Right atrium auricular region (tissue), 2 donors: ENCODE measurements around the gene ATP5F1A. TPM values are rescaled to one million over a fixed set of nuclear protein-coding genes. Genes with fewer than 3 reads are reported as not detected.

ENCODE experiments used
- DNase-seq: peaks from one replicate; pipeline ENCODE4 v3.0.0-alpha.2; 2019; ENCODE audit warnings: low spot score
- H3K27ac ChIP-seq, 2 donors: fragments of 200-600 bp; sonication (generic); 1 replicate in 1 of 2; 2 replicates in 1 of 2; pipeline ENCODE4 v1.5.1; 2016 to 2019
- H3K27me3 ChIP-seq, 2 donors: fragments of 200-600 bp; sonication (generic); one replicate each; pipeline versions ENCODE4 v1.5.1 to v1.6.0; 2017 to 2019
- H3K36me3 ChIP-seq: fragments of 200-600 bp; sonication (generic); one replicate; pipeline ENCODE4 v1.5.1; 2016
- H3K4me1 ChIP-seq, 2 donors: fragments of 200-600 bp; sonication (generic); one replicate each; pipeline versions ENCODE4 v1.5.1 to v1.6.0; 2017 to 2019
- H3K4me3 ChIP-seq, 2 donors: fragments of 200-600 bp; sonication (generic); 1 replicate in 1 of 2; 2 replicates in 1 of 2; pipeline ENCODE4 v1.5.1; 2017 to 2019; ENCODE audit warnings: mild to moderate bottlenecking in 1 of 2, moderate library complexity in 1 of 2
- H3K9me3 ChIP-seq, 2 donors: fragments of 200-600 bp; sonication (generic); one replicate each; pipeline ENCODE4 v1.5.1; 2019
- CTCF ChIP-seq, 2 donors: fragments of 200-600 bp; sonication (generic); IDR thresholded peaks; one replicate each; pipeline ENCODE4 v1.5.1; 2019; ENCODE audit warnings: antibody characterized with exemption in 2 of 2
- total RNA-seq, 2 donors: library from RNA; depleted of rRNA; stranded (reverse); fragments of >200 nt; gene quantifications; one replicate each; pipeline ENCODE4 v1.1.0, GENCODE V29; 2016

Gene ATP5F1A
- total RNA-seq, 2 donors from 2014 or later, result 785 to 1,543 TPM

GRCh38 chr18:46084431-46084830 is 13.7 kb downstream of the ATP5F1A start:
- peaks cover 0 to 14% of the 10 kb centered on the region in 2 donors for H3K4me1 ChIP-seq
- no peaks in the 10 kb centered on the region for H3K27me3 ChIP-seq
- no peak overlapping the region for H3K27ac ChIP-seq
- H3K4me3 ChIP-seq, result no peak overlapping the region
- TF ChIP-seq CTCF (IDR thresholded peaks at IDR 0.05), result no peak
- no peaks in the 10 kb centered on the region for H3K9me3 ChIP-seq
- DNase-seq, result no peak
- H3K36me3 ChIP-seq, result peaks cover 97% of the 10 kb centered on the region

GRCh38 chr18:46080156-46080555 is 17.9 kb downstream of the ATP5F1A start:
- Histone ChIP-seq H3K27me3 (no peaks in the 10 kb centered on the region), H3K4me1 (peaks cover 0 to 7% of the 10 kb centered on the region in 2 donors), H3K4me3 (no peak overlapping the region), H3K9me3 (no peaks in the 10 kb centered on the region), H3K36me3 (peaks cover 75% of the 10 kb centered on the region), H3K27ac (no peak overlapping the region)
- DNase-seq, result no peak
- TF ChIP-seq CTCF (IDR thresholded peaks at IDR 0.05), result no peak

DNA sequence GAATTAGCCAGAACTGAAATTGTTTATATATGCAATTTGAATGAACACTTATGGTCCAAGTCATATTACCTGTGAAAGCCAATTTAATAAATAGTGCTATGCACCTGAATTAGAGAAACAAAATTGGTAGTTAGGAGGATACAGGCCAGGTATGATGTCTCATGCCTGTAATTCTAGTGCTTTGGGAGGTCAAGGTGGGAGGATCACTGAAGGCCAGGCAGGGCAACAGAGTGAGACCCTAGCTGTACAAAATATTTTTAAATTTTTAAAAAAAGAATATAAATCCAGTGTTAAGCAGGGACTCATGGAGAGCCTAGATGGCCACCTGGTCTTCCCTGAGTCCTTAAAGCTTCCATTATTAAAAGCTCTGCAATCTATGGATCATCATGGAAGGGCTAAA is 18.8 kb downstream of the ATP5F1A start:
- no peak overlapping the region for H3K27ac ChIP-seq
- TF ChIP-seq CTCF (IDR thresholded peaks at IDR 0.05), result no peak
- H3K4me1 ChIP-seq, result peaks cover 0 to 7% of the 10 kb centered on the region in 2 donors
- H3K36me3 ChIP-seq, result peaks cover 67% of the 10 kb centered on the region
- no peak overlapping the region for H3K4me3 ChIP-seq
- no peaks in the 10 kb centered on the region for H3K27me3 ChIP-seq
- peak; percentile 9 for DNase-seq
- no peaks in the 10 kb centered on the region for H3K9me3 ChIP-seq

- Histone ChIP-seq H3K9me3 (no peaks in the 10 kb centered on the region), H3K4me1 (peaks cover 0 to 26% of the 10 kb centered on the region in 2 donors), H3K27ac (no peak overlapping the region), H3K4me3 (no peak overlapping the region), H3K36me3 (peaks cover 14% of the 10 kb centered on the region), H3K27me3 (no peaks in the 10 kb centered on the region)
- TF ChIP-seq CTCF (IDR thresholded peaks at IDR 0.05), result peak; percentile 51 to 73
- no peak for DNase-seq
Observed at GRCh38 chr18:46073474-46074331, 24.4 kb downstream of the ATP5F1A start.

DNA sequence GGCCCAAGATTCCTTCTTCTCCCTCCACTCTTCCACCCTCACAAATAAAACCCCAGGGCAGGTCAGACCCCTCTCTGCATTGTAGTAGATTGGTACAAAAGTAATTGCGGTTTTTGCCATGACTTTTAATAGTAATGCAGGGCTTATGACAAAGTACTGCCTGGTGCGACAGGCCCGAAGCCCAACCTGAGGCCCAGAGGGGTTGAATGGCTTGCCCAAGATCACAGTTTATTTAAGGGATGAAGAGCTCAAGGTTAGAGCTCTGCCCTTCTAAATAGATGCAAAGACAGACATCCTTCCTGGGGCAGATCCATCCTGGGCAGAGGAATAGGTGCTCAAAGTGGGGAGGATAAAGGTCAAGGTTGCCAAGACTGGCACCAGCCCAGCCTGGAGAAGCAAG is 25.1 kb downstream of the ATP5F1A start:
- H3K27me3 ChIP-seq, result no peaks in the 10 kb centered on the region
- H3K4me3 ChIP-seq, result no peak overlapping the region
- H3K9me3 ChIP-seq, result peaks cover 0 to under 1% of the 10 kb centered on the region in 2 donors
- peaks cover 0 to 26% of the 10 kb centered on the region in 2 donors for H3K4me1 ChIP-seq
- H3K36me3 ChIP-seq, result peaks cover 6% of the 10 kb centered on the region
- no peak for TF ChIP-seq CTCF (IDR thresholded peaks at IDR 0.05)
- H3K27ac ChIP-seq, result no peak overlapping the region
- no peak for DNase-seq
